NCI-H2107 treated with DMSO at 0.1 percent for 48 hours (cell line): Measurements from ENCODE around the gene DUSP5.

Source experiments
- DNase-seq: peaks from one replicate; lab custom pipeline; 2025; ENCODE audit not compliant: unreplicated experiment; lab: John Stamatoyannopoulos, UW

DUSP5 gene

GRCh38 chr10:110544958-110545537 lies 47.3 kb downstream of the DUSP5 start:
- DNase-seq = no peak

DNA sequence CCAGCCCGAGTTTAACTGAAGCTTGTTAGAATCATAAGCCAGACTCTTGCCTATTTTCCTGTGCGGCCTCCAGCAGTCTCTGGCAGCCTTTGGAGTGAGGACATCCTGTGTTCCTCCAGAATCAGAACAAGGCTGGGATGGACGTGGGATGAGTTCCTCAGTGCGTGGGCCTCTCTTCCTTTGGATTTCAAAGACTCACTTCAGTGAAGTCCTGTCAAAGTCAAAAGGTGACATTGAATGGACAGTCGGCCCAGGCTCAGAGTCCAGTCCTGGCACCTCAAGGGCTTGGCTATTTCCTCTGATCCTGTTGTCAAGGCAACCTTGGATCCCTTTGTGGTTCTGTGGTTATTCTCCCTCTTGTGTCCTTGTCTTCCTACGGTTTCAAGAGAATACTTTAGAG lies 48.4 kb downstream of the DUSP5 start:
- DNase-seq = no peak

GRCh38 chr10:110546499-110547110 lies 48.9 kb downstream of the DUSP5 start:
- DNase-seq = no peak

GRCh38 chr10:110547139-110547761 lies 49.5 kb downstream of the DUSP5 start:
- DNase-seq = no peak

DNA sequence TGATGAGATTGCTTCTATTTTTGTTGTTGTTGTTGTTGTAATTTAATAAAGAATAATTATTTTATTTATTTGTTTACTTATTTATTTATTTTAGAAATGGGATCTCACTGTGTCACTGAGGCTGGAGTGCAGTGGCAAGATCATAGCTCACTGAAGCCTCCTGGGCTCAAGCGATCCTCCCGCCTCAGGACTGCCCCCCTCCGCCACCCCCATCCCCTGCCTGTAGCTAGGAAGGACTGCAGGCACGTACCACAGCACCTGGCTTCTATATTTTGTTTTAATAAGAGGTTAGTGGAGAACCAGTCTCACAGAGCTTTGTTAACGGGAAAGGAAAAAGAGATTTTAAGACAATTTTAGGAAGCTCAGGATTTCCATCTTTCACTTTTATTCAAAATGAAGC lies 50.3 kb downstream of the DUSP5 start:
- DNase-seq = no peak

GRCh38 chr10:110549211-110549610 lies 51.5 kb downstream of the DUSP5 start:
- no peak for DNase-seq

GRCh38 chr10:110553905-110554304 lies 56.2 kb downstream of the DUSP5 start:
- no peak for DNase-seq

DNA sequence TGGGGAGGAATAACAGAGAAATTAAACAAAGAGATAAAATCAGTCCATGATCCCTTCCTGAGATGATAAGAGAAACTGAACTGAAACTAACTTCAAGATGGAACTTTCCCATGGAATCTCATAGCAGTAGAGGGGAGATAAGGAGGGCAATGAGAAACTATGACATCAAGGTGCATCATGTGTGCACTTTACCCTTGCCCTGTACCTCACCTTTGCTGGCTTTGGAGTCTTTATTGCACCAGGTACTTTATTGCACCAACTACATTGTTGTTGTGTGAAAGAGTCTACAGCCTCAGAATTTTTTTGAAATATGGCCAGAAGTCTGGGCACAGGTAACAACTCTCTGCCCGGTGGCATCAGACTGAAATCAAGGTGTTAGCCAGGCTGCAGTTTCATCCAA lies 58.6 kb downstream of the DUSP5 start:
- DNase-seq = no peak

DNA sequence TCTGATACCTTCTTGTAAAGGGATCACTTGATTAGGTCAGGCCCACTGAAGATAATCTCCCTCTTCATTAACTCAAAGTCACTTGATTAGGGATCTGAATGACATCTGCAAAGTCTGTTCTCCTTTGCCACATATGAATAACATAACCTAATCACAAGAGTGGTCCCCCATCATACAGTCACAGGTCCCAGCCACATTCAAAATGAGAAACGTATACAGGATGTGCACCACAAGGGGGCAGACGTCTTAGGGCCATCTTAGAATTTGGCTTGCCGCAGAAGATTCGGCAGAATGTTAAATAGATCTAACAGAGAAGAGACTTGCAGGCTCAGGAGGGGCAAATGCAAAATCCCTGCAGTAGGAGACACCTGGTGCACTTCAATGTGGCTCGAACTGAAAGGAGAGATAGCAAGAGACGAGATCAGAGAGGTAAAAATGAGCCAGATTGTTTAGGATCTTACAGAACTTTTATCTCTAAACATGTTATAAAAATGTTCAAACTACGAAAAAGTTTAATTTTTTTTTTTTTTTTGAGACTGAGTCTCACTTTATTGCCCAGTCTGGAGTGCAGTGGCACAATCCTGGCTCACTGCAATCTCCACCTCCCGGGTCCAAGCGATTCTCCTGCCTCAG lies 59.4 kb downstream of the DUSP5 start:
- DNase-seq = no peak

DNA sequence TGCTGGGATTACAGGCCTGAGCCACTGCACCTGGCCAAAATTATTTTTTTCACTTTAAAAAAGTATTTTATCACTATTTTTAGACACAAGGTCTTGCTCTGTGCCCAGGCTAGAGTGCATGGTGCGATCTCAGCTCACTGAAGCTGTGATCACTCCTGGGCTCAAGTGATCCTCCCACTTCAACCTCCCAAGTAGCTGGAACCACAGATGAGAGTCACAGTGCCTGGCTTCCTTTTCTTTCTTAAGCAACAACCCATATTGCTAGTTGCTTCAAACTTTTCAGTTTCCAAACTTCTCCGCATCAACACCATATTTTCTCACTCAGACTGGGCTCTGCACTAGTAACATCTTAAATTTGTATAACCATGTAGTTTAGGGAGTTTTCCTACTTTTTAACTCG lies 60.3 kb downstream of the DUSP5 start:
- no peak for DNase-seq

GRCh38 chr10:110560012-110560411 lies 62.3 kb downstream of the DUSP5 start:
- no peak for DNase-seq
